H1 (cell line): ENCODE data around the gene ABCC10. TPM values are rescaled to one million over a fixed set of nuclear protein-coding genes. Genes with fewer than 3 reads are reported as not detected.
A peak's percentile ranks its signal among the peaks of the same experiment; 100 is the strongest.

Source experiments
- CTCF ChIA-PET: fragments of 300-600 bp; sonication (Branson Sonifier 250); formaldehyde crosslinking; loops from one replicate; lab custom pipeline; 2021; ENCODE audit not compliant: partially characterized antibody; lab: Charles Lee
- POLR2A ChIA-PET: fragments of 300-600 bp; sonication (Branson Sonifier 250); formaldehyde crosslinking; loops from one replicate; lab custom pipeline; 2021; ENCODE audit warnings: inconsistent platforms; ENCODE audit not compliant: partially characterized antibody; lab: Charles Lee
- DNase-seq, 2 experiments: peaks; one replicate each; pipeline versions ENCODE4 v3.0.0 to v3.0.0-alpha.2; 2010 to 2022; ENCODE audit warnings: low spot score in 2 of 2, low read depth in 1 of 2, mixed read lengths in 1 of 2
- FAIRE-seq: peaks from 2 replicates; lab custom pipeline; 2011; peaks lifted over from hg19 to GRCh38; lab: Jason Lieb, UNC
- H2AFZ ChIP-seq: 2 replicates; pipeline ENCODE4 v1.8.1; 2012; ENCODE audit warnings: low read length, inconsistent platforms
- H2AK5ac ChIP-seq: 2 replicates; pipeline ENCODE4 v1.6.1; 2013; ENCODE audit warnings: low read depth, low read length
- H2BK120ac ChIP-seq: replicated peaks from 2 replicates; pipeline ENCODE3; 2013; ENCODE audit warnings: low read depth, low read length, inconsistent platforms
- H2BK12ac ChIP-seq: 2 replicates; pipeline ENCODE4 v1.6.1; 2013; ENCODE audit warnings: low read depth, low read length
- H2BK15ac ChIP-seq: 2 replicates; pipeline ENCODE4 v1.6.1; 2013; ENCODE audit warnings: low read length
- H2BK20ac ChIP-seq: 2 replicates; pipeline ENCODE4 v1.6.1; 2013; ENCODE audit warnings: low read length
- H2BK5ac ChIP-seq: 2 replicates; pipeline ENCODE4 v1.6.1; 2013; ENCODE audit warnings: low read depth, low read length
- H3K14ac ChIP-seq: 2 replicates; pipeline ENCODE4 v1.6.1; 2013; ENCODE audit warnings: inconsistent platforms; ENCODE audit not compliant: insufficient read length
- H3K18ac ChIP-seq: 2 replicates; pipeline ENCODE4 v1.6.1; 2013; ENCODE audit warnings: low read length; ENCODE audit errors: extremely low read depth
- H3K23ac ChIP-seq: 2 replicates; pipeline ENCODE4 v1.6.1; 2013; ENCODE audit warnings: inconsistent platforms; ENCODE audit not compliant: insufficient read length
- H3K23me2 ChIP-seq: 2 replicates; pipeline ENCODE4 v1.6.1; 2013; ENCODE audit warnings: low read depth, low read length
- H3K27ac ChIP-seq: 2 replicates; pipeline ENCODE4 v1.6.1; 2011; ENCODE audit warnings: low read depth, low read length, inconsistent platforms
- H3K27me3 ChIP-seq, 4 experiments: replicated peaks in 1 of 4; 1 replicate in 1 of 4; 2 replicates in 3 of 4; pipeline versions ENCODE4 v1.6.1 to v1.8.1; 2011 to 2013; ENCODE audit warnings: low read length in 3 of 4, mild to moderate bottlenecking in 3 of 4, inconsistent platforms in 2 of 4, mixed read lengths in 2 of 4, moderate library complexity in 1 of 4; ENCODE audit not compliant: control insufficient read depth in 3 of 4, insufficient read depth in 3 of 4; ENCODE audit errors: extremely low read depth in 1 of 4
- H3K36me3 ChIP-seq, 4 experiments: 2 replicates each; pipeline versions ENCODE4 v1.6.1 to v1.8.1; 2011 to 2013; ENCODE audit warnings: mild to moderate bottlenecking in 4 of 4, low read length in 3 of 4, moderate library complexity in 2 of 4, control low read depth in 1 of 4, inconsistent platforms in 1 of 4; ENCODE audit not compliant: insufficient read depth in 4 of 4, control insufficient read depth in 2 of 4
- H3K4ac ChIP-seq: replicated peaks from 2 replicates; pipeline ENCODE3; 2013; ENCODE audit warnings: low read length, low read depth, mixed read lengths, inconsistent platforms; ENCODE audit not compliant: insufficient read length
- H3K4me1 ChIP-seq, 4 experiments: replicated peaks in 1 of 4; 1 replicate in 1 of 4; 2 replicates in 3 of 4; pipeline versions ENCODE4 v1.6.1 to v1.8.1; 2011 to 2013; ENCODE audit warnings: low read length in 3 of 4, inconsistent platforms in 2 of 4, mixed read lengths in 1 of 4; ENCODE audit not compliant: insufficient read depth in 4 of 4, control insufficient read depth in 3 of 4
- H3K4me2 ChIP-seq, 2 experiments: 2 replicates each; pipeline versions ENCODE4 v1.6.1 to v1.8.1; 2011 to 2013; ENCODE audit warnings: low read depth in 2 of 2, low read length in 2 of 2, control low read depth in 1 of 2, inconsistent platforms in 1 of 2, mild to moderate bottlenecking in 1 of 2; ENCODE audit not compliant: insufficient read depth in 1 of 2
- H3K4me3 ChIP-seq, 4 experiments: fragments of 200-600, 300-600 bp in 1 of 4; sonication (generic), shearing (Covaris generic), sonication (Bioruptor Twin) in 1 of 4; 2 replicates each; pipeline versions ENCODE4 v1.5.1 to v1.8.1; 2011 to 2016; ENCODE audit warnings: low read length in 4 of 4, low read depth in 3 of 4, control low read depth in 2 of 4, inconsistent platforms in 2 of 4, mild to moderate bottlenecking in 2 of 4, mixed read lengths in 1 of 4, moderate library complexity in 1 of 4; ENCODE audit not compliant: insufficient read depth in 2 of 4; ENCODE audit errors: extremely low read depth in 1 of 4
- H3K56ac ChIP-seq: replicated peaks from 2 replicates; pipeline ENCODE3; 2013; ENCODE audit warnings: low read depth, mild to moderate bottlenecking, mixed read lengths, low read length, inconsistent platforms; ENCODE audit not compliant: insufficient read length
- H3K79me1 ChIP-seq: 2 replicates; pipeline ENCODE4 v1.6.1; 2013; ENCODE audit warnings: low read depth, low read length, control low read depth
- H3K79me2 ChIP-seq, 2 experiments: 2 replicates each; pipeline versions ENCODE4 v1.6.1 to v1.8.1; 2012 to 2013; ENCODE audit warnings: low read length in 2 of 2, mild to moderate bottlenecking in 2 of 2, inconsistent platforms in 1 of 2; ENCODE audit not compliant: insufficient read depth in 2 of 2, control insufficient read depth in 1 of 2
- H3K9ac ChIP-seq, 4 experiments: replicated peaks in 1 of 4; 1 replicate in 1 of 4; 2 replicates in 3 of 4; pipeline versions ENCODE4 v1.6.1 to v1.8.1; 2011 to 2013; ENCODE audit warnings: low read depth in 3 of 4, low read length in 3 of 4, control low read depth in 2 of 4, mild to moderate bottlenecking in 2 of 4, moderate library complexity in 2 of 4, inconsistent platforms in 1 of 4; ENCODE audit errors: extremely low read depth in 1 of 4
- H3K9me3 ChIP-seq, 2 experiments: 2 replicates each; pipeline versions ENCODE4 v1.6.1 to v1.8.1; 2012 to 2013; ENCODE audit warnings: mild to moderate bottlenecking in 2 of 2, moderate library complexity in 2 of 2, control low read depth in 1 of 2, inconsistent platforms in 1 of 2, low read depth in 1 of 2, low read length in 1 of 2, mixed read lengths in 1 of 2; ENCODE audit not compliant: insufficient read depth in 2 of 2
- H4K20me1 ChIP-seq, 2 experiments: replicated peaks in 1 of 2; 2 replicates each; pipeline versions ENCODE3 to v1.8.1; 2011 to 2013; ENCODE audit warnings: inconsistent platforms in 2 of 2, low read length in 2 of 2, mild to moderate bottlenecking in 1 of 2; ENCODE audit not compliant: insufficient read depth in 2 of 2, control insufficient read depth in 1 of 2
- H4K5ac ChIP-seq: 2 replicates; pipeline ENCODE4 v1.6.1; 2013; ENCODE audit warnings: low read length, low read depth, mixed read lengths, inconsistent platforms; ENCODE audit not compliant: insufficient read length
- H4K8ac ChIP-seq: 2 replicates; pipeline ENCODE4 v1.8.0; 2013; ENCODE audit warnings: mild to moderate bottlenecking, moderate library complexity, low read length, inconsistent platforms; ENCODE audit not compliant: insufficient read depth; ENCODE audit errors: extremely low read depth
- H4K91ac ChIP-seq: replicated peaks from 2 replicates; pipeline ENCODE3; 2013; ENCODE audit warnings: low read length, mixed read lengths, inconsistent platforms; ENCODE audit not compliant: insufficient read length
- ASH2L ChIP-seq: fragments of 200-600, 300-600 bp; sonication (generic); IDR thresholded peaks from one replicate; pipeline ENCODE4 v1.7.1; 2017; ENCODE audit warnings: low read length
- HDAC2 ChIP-seq, 2 experiments: fragments of 300-600 bp in 1 of 2; sonication (generic) in 1 of 2; IDR thresholded peaks; 2 replicates each; pipeline ENCODE4 v1.6.1; 2011 to 2012; ENCODE audit warnings: low read depth in 2 of 2, low read length in 2 of 2, mild to moderate bottlenecking in 2 of 2, moderate library complexity in 2 of 2, borderline replicate concordance in 1 of 2, inconsistent platforms in 1 of 2
- KDM1A ChIP-seq: fragments of 200-600, 300-600 bp; sonication (generic); IDR thresholded peaks from 2 replicates; pipeline ENCODE4 v1.7.1; 2016; ENCODE audit warnings: mild to moderate bottlenecking, low read length, borderline replicate concordance
- WGBS, 2 experiments: shearing (Covaris generic) in 1 of 2; methylation state at CpG; one replicate each; pipeline versions ENCODE4 v1.1.6 to v1.1.7; 2013 to 2015; ENCODE audit warnings: low lambda C conversion rate in 2 of 2, mixed read lengths in 2 of 2, inconsistent platforms in 1 of 2, low coverage in 1 of 2, missing lambda C conversion rate in 1 of 2; ENCODE audit not compliant: insufficient replicate concordance in 2 of 2, insufficient coverage in 1 of 2, insufficient read length in 1 of 2; ENCODE audit errors: extremely low coverage in 1 of 2, missing lambda C conversion rate in 1 of 2; 5-methylcytosine and 5-hydroxymethylcytosine counted together
- polyA plus RNA-seq, 7 experiments: library from polyadenylated mRNA; depleted of rRNA in 3 of 7; stranded (reverse) in 5 of 7; unstranded in 2 of 7; fragments of >200 nt in 5 of 7; fragments of 200-250 nt in 2 of 7; gene quantifications; 1 replicate in 5 of 7; 2 replicates in 1 of 7; 4 replicates in 1 of 7; pipeline versions ENCODE4 v1.2.1 to v1.2.3, GENCODE V29; 2011 to 2013; ENCODE audit warnings: missing spikeins in 2 of 7, mixed read lengths in 2 of 7
- total RNA-seq: library from RNA; stranded (reverse); fragmentation: NEBNext Ultra II Directional; extraction: Animal tissue kit (Norgen Biotek cat#: 25700); gene quantifications from 2 replicates; pipeline ENCODE4 v1.2.1, GENCODE V29; 2021

ABCC10 gene
- total and polyA plus RNA-seq, 2 of the 8 experiments (the other 6 are each of a cell fraction or from before 2014, with no cell fraction given) = 15.5 to 24.6 TPM

- H2AK5ac ChIP-seq = no peak overlapping the region
- H2BK15ac ChIP-seq = no peak overlapping the region
- peaks cover 0 to under 1% (median 0%) of the 10 kb centered on the region in 4 experiments; a peak in 2 of 8 replicates for H3K36me3 ChIP-seq
- POLR2A ChIA-PET = interaction anchor here (0.6 to 2.8 kb wide), 9 partner anchors 9 to 149 kb away, joined by 3 to 7 read pairs (median 3); partner anchors contain the start of genes LRRC73, POLH and XPO5
- no peak for FAIRE-seq
- no peak overlapping the region for H3K56ac ChIP-seq
- H3K4me2 ChIP-seq = peak overlapping the region; percentile 58 to 87
- H2BK12ac ChIP-seq = no peak overlapping the region
- H3K9me3 ChIP-seq = peaks cover 0 to 4% of the 10 kb centered on the region in 2 experiments; a peak in 1 of 4 replicates
- H2AFZ ChIP-seq = peak overlapping the region; percentile 80
- H3K4ac ChIP-seq = no peak overlapping the region
- H4K5ac ChIP-seq = peak overlapping the region; percentile 47
- H3K14ac ChIP-seq = no peak overlapping the region
- H3K4me1 ChIP-seq = peaks cover 0 to 6% (median 2%) of the 10 kb centered on the region in 4 experiments; a peak in 2 of 7 replicates
- WGBS, 2 experiments = 47% methylated on average over 22 of the region's 23 CpGs; no CpG with 5 or more reads in 1 of the 2 experiments
- no peaks in the 10 kb centered on the region for H3K27me3 ChIP-seq
- H3K79me2 ChIP-seq = peaks cover 0 to 9% of the 10 kb centered on the region in 2 experiments; a peak in 1 of 4 replicates
- no peak overlapping the region for H3K23ac ChIP-seq
- H3K9ac ChIP-seq = peak overlapping the region in 3 of 4 experiments; percentile 25 to 77 (median 69); a peak in 4 of 7 replicates
- no peak overlapping the region for H4K8ac ChIP-seq
- H3K4me3 ChIP-seq = peak overlapping the region; percentile 81 to 85 (median 84)
- no peak overlapping the region for H2BK120ac ChIP-seq
- peak overlapping the region; percentile 22 for H2BK5ac ChIP-seq
- no peak overlapping the region for H2BK20ac ChIP-seq
- H4K91ac ChIP-seq = peak overlapping the region; percentile 17
- CTCF ChIA-PET = interaction anchor here (0.7 to 1.3 kb wide), 6 partner anchors 11 to 675 kb away, joined by 3 to 6 read pairs (median 4); no protein-coding TSS in a partner anchor
- H3K79me1 ChIP-seq = no peaks in the 10 kb centered on the region; the same call in 1 of the 2 replicates
- H3K18ac ChIP-seq = peak overlapping the region; percentile 0; the same call in 1 of the 2 replicates
- H3K27ac ChIP-seq = 0 out of 2 replicates have a peak overlapping the region, but pooled peaks have one; percentile 9
- H3K23me2 ChIP-seq = peaks cover 7% of the 10 kb centered on the region
- DNase-seq = no peak
- no peaks in the 10 kb centered on the region for H4K20me1 ChIP-seq
- TF ChIP-seq KDM1A (0 out of 2 replicates have a peak, but pooled peaks have one; percentile 11), HDAC2 (IDR thresholded peaks at IDR 0.05; ENCODE audit: borderline replicate concordance in 1 of 2, low read depth in 2 of 2, low read length in 2 of 2) (no peak), ASH2L (peak; percentile 4)
Observed at GRCh38 chr6:43426928-43427405, 374 bp upstream of the ABCC10 start.
